Liver (tissue), 9 donors: ENCODE results near the gene UBR4. TPM values are rescaled to one million over a fixed set of nuclear protein-coding genes. Genes with fewer than 3 reads are reported as not detected.

Experiments
- DNase-seq: peaks from one replicate; pipeline ENCODE4 v3.0.0-alpha.2; 2017; ENCODE audit warnings: low spot score
- H3K27ac ChIP-seq, 2 donors: one replicate each; pipeline ENCODE4 v1.7.0; 2013; ENCODE audit warnings: inconsistent platforms in 2 of 2, low read length in 2 of 2, control low read depth in 1 of 2, low read depth in 1 of 2, mild to moderate bottlenecking in 1 of 2
- H3K27me3 ChIP-seq, 4 donors: one replicate each; pipeline versions ENCODE4 v1.6.1 to v1.7.0; 2013; ENCODE audit warnings: low read length in 3 of 4, inconsistent platforms in 1 of 4, mild to moderate bottlenecking in 1 of 4, moderate library complexity in 1 of 4; ENCODE audit not compliant: control insufficient read depth in 4 of 4, insufficient read depth in 4 of 4
- H3K36me3 ChIP-seq, 4 donors: one replicate each; pipeline versions ENCODE4 v1.6.1 to v1.7.0; 2013; ENCODE audit warnings: low read length in 3 of 4, mild to moderate bottlenecking in 3 of 4, low read depth in 1 of 4, moderate library complexity in 1 of 4; ENCODE audit not compliant: control insufficient read depth in 4 of 4, insufficient read depth in 3 of 4
- H3K4me1 ChIP-seq, 4 donors: one replicate each; pipeline versions ENCODE4 v1.6.1 to v1.7.0; 2013; ENCODE audit warnings: low read length in 3 of 4, mild to moderate bottlenecking in 3 of 4, moderate library complexity in 1 of 4; ENCODE audit not compliant: control insufficient read depth in 4 of 4, insufficient read depth in 4 of 4
- H3K4me3 ChIP-seq, 3 donors: one replicate each; pipeline versions ENCODE4 v1.6.1 to v1.7.0; 2013; ENCODE audit warnings: low read length in 3 of 3, control low read depth in 1 of 3, low read depth in 1 of 3, mild to moderate bottlenecking in 1 of 3
- H3K9ac ChIP-seq, 2 donors: one replicate each; pipeline ENCODE4 v1.7.0; 2013; ENCODE audit warnings: low read length in 2 of 2, mild to moderate bottlenecking in 2 of 2, moderate library complexity in 2 of 2, control low read depth in 1 of 2, low read depth in 1 of 2
- H3K9me3 ChIP-seq, 4 donors: one replicate each; pipeline versions ENCODE4 v1.6.1 to v1.7.0; 2013; ENCODE audit warnings: low read length in 3 of 4; ENCODE audit not compliant: control insufficient read depth in 4 of 4
- ATF3 ChIP-seq: IDR thresholded peaks from 2 replicates; pipeline ENCODE4 v1.6.1; 2016; ENCODE audit warnings: antibody characterized with exemption
- CTCF ChIP-seq: fragments of 150-350 bp; IDR thresholded peaks from 2 replicates; pipeline ENCODE4 v1.5.1; 2017; ENCODE audit warnings: improper control_type of control experiment, low read depth, low read length; ENCODE audit not compliant: missing input control
- FOXA1 ChIP-seq: IDR thresholded peaks from 2 replicates; pipeline ENCODE4 v1.6.1; 2016; ENCODE audit warnings: antibody characterized with exemption
- FOXA2 ChIP-seq: IDR thresholded peaks from 2 replicates; pipeline ENCODE4 v1.6.1; 2016; ENCODE audit warnings: antibody characterized with exemption
- GABPA ChIP-seq, 2 donors: IDR thresholded peaks in 1 of 2; conservative IDR thresholded peaks in 1 of 2; 2 replicates each; pipeline ENCODE4 v1.6.1; 2016; ENCODE audit warnings: antibody characterized with exemption in 2 of 2, mild to moderate bottlenecking in 1 of 2, moderate library complexity in 1 of 2
- HNF4A ChIP-seq, 2 donors: conservative IDR thresholded peaks; 2 replicates each; pipeline ENCODE4 v1.6.1; 2016; ENCODE audit warnings: antibody characterized with exemption in 2 of 2, mild to moderate bottlenecking in 2 of 2
- HNF4G ChIP-seq: IDR thresholded peaks from 2 replicates; pipeline ENCODE4 v1.6.1; 2016; ENCODE audit warnings: antibody characterized with exemption
- MAX ChIP-seq: IDR thresholded peaks from 2 replicates; pipeline ENCODE4 v1.6.1; 2016; ENCODE audit warnings: antibody characterized with exemption
- NR2F2 ChIP-seq: IDR thresholded peaks from 2 replicates; pipeline ENCODE4 v1.6.1; 2016; ENCODE audit warnings: antibody characterized with exemption
- RAD21 ChIP-seq, 2 donors: IDR thresholded peaks; 2 replicates each; pipeline ENCODE4 v1.6.1; 2016; ENCODE audit warnings: antibody characterized with exemption in 2 of 2, mild to moderate bottlenecking in 2 of 2
- REST ChIP-seq: IDR thresholded peaks from 2 replicates; pipeline ENCODE4 v1.6.1; 2016; ENCODE audit warnings: antibody characterized with exemption, mild to moderate bottlenecking
- RXRA ChIP-seq, 2 donors: IDR thresholded peaks; 2 replicates each; pipeline ENCODE4 v1.6.1; 2017 to 2018; ENCODE audit warnings: antibody characterized with exemption in 2 of 2, mild to moderate bottlenecking in 1 of 2
- SP1 ChIP-seq: IDR thresholded peaks from 2 replicates; pipeline ENCODE4 v1.6.1; 2018; ENCODE audit warnings: antibody characterized with exemption, mild to moderate bottlenecking
- TAF1 ChIP-seq: conservative IDR thresholded peaks from 2 replicates; pipeline ENCODE4 v1.6.1; 2016; ENCODE audit warnings: antibody characterized with exemption, mild to moderate bottlenecking
- YY1 ChIP-seq: IDR thresholded peaks from 2 replicates; pipeline ENCODE4 v1.6.1; 2016; ENCODE audit warnings: antibody characterized with exemption, mild to moderate bottlenecking
- ZBTB33 ChIP-seq: IDR thresholded peaks from 2 replicates; pipeline ENCODE4 v1.6.1; 2016; ENCODE audit warnings: antibody characterized with exemption
- WGBS: extraction: QIAGEN DNeasy Blood & Tissue Kit; methylation state at CpG from one replicate; pipeline ENCODE4 v1.1.7; 2013; 5-methylcytosine and 5-hydroxymethylcytosine counted together
- polyA plus RNA-seq, 2 donors: library from polyadenylated mRNA; stranded (reverse) in 1 of 2; unstranded in 1 of 2; fragments of 200-250 nt in 1 of 2; fragments of >200 nt in 1 of 2; fragmentation: Nextera tagmentation in 1 of 2; extraction: Ambion mirVana in 1 of 2; gene quantifications; one replicate each; pipeline versions ENCODE4 v1.2.1 to v1.2.3, GENCODE V29; 2013 to 2015
- total RNA-seq, 2 donors: library from RNA; depleted of rRNA; stranded (reverse); fragments of >200 nt; gene quantifications; one replicate each; pipeline ENCODE4 v1.2.3, GENCODE V29; 2014
- donor health status: healthy.
- donor health status: healthy.
- donor health status: healthy.
- donor health status: healthy.
- donor health status: healthy.

UBR4 gene
- total and polyA plus RNA-seq, 4 donors, result 45.4 to 156 (median 86.9) TPM

- H3K4me3 ChIP-seq, result no peak overlapping the region
- no peaks in the 10 kb centered on the region for H3K9me3 ChIP-seq
- peaks cover 19 to 65% (median 56%) of the 10 kb centered on the region in 4 donors for H3K36me3 ChIP-seq
- no peak overlapping the region for H3K27ac ChIP-seq
- no peaks in the 10 kb centered on the region for H3K27me3 ChIP-seq
- no peak overlapping the region for H3K9ac ChIP-seq
- WGBS, result 94% methylated on average over 3 of the region's 3 CpGs
- no peak for DNase-seq
- H3K4me1 ChIP-seq, result peaks cover 10 to 21% (median 15%) of the 10 kb centered on the region in 4 donors
- TF ChIP-seq REST (no peak), TAF1 (no peak), HNF4A (conservative IDR thresholded peaks at IDR 0.05) (no peak), YY1 (no peak), SP1 (no peak), MAX (no peak)
Measured at GRCh38 chr1:19196331-19196730, 13.7 kb downstream of the UBR4 start.

GRCh38 chr1:19193004-19193403 lies 17.1 kb downstream of the UBR4 start:
- Histone ChIP-seq H3K9ac (no peak overlapping the region), H3K36me3 (peaks cover 21 to 78% (median 50%) of the 10 kb centered on the region in 4 donors), H3K4me3 (no peak overlapping the region), H3K4me1 (peaks cover 0 to 2% (median 0%) of the 10 kb centered on the region in 4 donors), H3K27me3 (no peaks in the 10 kb centered on the region), H3K9me3 (no peaks in the 10 kb centered on the region), H3K27ac (no peak overlapping the region)
- TF ChIP-seq RXRA (IDR thresholded peaks at IDR 0.05), result no peak
- no peak for TF ChIP-seq FOXA2
- no peak for TF ChIP-seq RAD21 (IDR thresholded peaks at IDR 0.05)
- TF ChIP-seq FOXA1, result no peak
- TF ChIP-seq HNF4G, result no peak
- no peak for TF ChIP-seq REST
- no peak for TF ChIP-seq HNF4A (conservative IDR thresholded peaks at IDR 0.05)
- TF ChIP-seq GABPA (IDR thresholded peaks at IDR 0.05 in 1 of 2, conservative IDR thresholded peaks at IDR 0.05 in 1 of 2), result no peak
- TF ChIP-seq ATF3, result no peak
- no peak for TF ChIP-seq ZBTB33
- TF ChIP-seq CTCF, result no peak
- TF ChIP-seq NR2F2, result no peak
- TF ChIP-seq TAF1, result no peak
- no peak for TF ChIP-seq MAX
- WGBS, result 97% methylated on average over 3 of the region's 3 CpGs
- no peak for DNase-seq
